ENCODE measurements around the gene PLAC9.

Gene PLAC9

GRCh38 chr10:80184291-80184690 is 51.8 kb downstream of the PLAC9 start:
- no peak for DNase-seq (ENCODE audit: low spot score)

DNA sequence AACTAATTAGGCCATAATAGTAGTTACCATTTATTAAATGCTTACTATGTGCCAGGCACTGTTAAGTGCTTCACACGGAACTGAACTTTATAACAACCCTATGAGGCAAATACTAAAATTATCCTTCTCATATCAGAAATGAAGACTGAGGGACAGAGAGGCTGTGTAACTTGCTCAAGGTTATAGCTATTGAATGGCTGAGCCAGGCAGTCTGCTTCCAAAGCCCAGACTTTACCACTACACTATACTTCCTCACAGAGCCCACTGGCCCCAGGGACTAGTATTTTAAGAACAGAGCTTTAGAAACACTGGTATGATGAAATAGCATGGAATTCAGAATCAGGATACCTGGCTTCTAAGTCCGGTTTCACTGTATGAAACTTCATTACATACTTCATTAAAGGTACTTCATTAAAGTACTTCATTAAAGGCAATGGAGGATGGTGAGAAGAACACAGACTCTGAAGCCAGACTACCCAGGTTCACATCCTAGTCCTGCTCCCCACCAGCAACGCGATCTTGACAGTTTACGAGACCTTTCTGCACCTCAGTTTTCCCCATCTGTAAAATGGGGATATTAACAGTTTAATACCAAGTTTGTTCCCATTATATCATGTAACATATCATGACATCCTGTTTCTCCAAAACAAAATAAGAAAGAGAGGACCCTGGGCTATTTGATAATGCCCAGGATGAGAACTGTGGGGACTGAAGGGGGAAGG is 53.2 kb downstream of the PLAC9 start:
- no peak for DNase-seq (ENCODE audit: low spot score)

- DNase-seq (ENCODE audit: low spot score): no peak
Observed at GRCh38 chr10:80186364-80187012, 54.0 kb downstream of the PLAC9 start.

- no peak for DNase-seq (ENCODE audit: low spot score)
Observed at GRCh38 chr10:80187060-80187459, 54.5 kb downstream of the PLAC9 start.

- no peak for DNase-seq (ENCODE audit: low spot score)
Observed at GRCh38 chr10:80187465-80188409, 55.2 kb downstream of the PLAC9 start.

- no peak for DNase-seq (ENCODE audit: low spot score)
Observed at GRCh38 chr10:80188713-80189112, 56.2 kb downstream of the PLAC9 start.

DNA sequence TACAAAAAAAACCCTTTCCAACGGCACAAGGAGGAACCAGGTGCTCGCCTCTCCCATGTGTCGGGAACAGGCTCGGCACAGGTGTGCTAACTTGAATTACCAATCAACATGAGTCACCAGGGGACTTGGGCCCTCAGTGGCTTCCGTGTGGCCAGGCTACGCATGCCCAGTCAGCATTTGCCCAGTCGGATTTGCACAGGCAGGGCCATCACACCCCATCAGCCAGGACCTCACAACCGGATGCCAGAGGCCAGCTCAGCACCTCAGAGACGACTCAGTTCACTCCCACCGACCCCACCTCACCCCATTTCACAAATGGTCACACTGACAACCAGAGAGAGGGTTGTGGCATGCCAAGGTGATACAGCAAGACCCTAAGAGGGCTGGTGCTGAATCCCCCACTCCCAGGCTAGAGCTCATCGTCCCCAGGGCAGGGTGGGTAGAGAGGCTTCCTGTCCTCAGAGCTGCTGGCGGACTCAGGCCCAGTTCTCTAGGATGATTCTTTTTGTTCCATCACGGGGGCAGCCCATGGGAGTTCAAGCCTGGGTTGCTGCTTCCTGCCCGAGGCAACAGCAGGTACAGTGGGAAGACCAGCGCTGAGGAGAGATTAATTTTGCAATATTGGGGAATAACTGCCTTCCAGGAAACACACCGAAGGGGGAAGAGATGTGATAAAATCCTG is 59.2 kb downstream of the PLAC9 start:
- no peak for DNase-seq (ENCODE audit: low spot score)

DNA sequence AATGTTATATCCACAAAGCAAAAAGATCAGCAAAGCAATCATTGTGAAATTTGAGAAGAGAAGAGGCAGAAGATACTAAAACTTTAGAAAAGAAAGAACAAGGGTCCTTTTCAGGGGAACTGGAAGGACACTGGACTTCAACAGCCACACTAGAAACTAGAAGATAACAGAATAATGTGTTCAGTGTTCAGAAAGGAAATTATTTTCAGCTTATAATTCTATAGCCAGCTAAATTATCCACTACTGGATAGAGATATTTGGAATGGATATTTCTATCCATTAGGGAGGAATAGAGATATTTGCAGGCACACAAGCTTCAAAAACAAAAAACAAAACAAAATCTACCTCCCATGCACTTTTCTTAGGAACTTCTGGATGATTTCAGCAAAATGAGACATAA is 60.0 kb downstream of the PLAC9 start:
- no peak for DNase-seq (ENCODE audit: low spot score)

GRCh38 chr10:80194373-80195045 is 62.0 kb downstream of the PLAC9 start:
- DNase-seq (ENCODE audit: low spot score): no peak

Measured in hepatic stellate cell (primary cell).